Activated CD8-positive, alpha-beta memory T cell treated with anti-CD3 and anti-CD28 coated beads, Interleukin-2, amount 50 U/mL, for 24 hours (primary cell): ENCODE measurements around the gene ANKRD27.
"Not testable (repeated sequence)": the region's sequence is repeated elsewhere in the genome, so short reads cannot be mapped to it uniquely, and the experiment has no call there.

Source experiments
- DNase-seq: peaks from one replicate; pipeline ENCODE4 v3.0.0-alpha.2; 2020; ENCODE audit errors: extremely low read depth

Gene ANKRD27

DNA sequence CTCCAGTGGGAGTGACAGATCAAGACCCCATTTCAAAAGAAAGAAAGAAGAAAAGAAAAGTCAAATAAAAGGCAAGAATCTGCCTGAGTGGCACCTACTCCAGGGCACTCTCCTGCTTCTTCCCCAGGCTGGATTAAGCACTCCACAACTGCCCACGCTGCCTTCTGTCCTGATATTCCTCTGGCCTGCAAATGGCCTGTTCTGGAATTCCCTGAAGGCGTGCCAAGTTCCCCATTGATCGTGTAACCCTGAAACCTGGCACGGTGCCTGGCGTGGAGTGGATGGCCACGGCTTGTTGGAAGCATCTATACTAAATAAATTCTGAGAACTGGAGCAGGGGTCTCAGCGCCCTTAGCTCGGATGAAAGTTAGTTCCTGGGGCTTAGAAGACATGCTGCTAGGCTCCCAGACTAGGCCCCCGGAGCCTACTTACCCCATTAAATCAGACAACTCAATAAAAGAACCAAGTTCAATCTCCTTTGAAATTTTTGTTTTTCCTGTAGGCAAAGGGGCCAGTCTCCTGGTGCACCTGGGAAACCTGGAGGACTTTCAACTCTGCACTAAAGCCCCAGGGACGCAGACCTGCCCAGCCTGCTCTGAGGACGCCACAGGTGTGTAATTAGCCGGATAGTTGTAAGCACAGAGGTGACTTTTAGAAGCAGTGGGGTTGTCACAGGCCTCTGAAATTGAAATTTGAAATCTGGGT, 21.9 kb downstream of the ANKRD27 start:
- DNase-seq, result no peak

DNA sequence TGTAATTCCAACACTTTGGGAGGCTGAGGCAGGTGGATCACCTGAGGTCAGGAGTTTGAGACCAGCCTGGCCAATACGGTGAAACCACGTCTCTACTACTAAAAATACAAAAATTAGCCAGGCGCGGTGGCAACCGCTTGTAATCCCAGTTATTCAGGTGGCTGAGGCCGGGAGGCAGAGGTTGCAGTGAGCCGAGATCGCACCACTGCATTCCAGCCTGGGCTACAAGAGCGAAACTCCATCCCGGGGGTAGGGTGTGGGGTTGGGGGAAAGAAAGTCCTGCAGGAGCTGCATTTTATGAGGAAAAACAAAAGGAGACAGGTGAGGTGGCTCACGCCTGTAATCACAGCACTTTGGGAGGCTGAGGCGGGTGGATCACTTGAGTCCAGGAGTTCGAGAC, 22.6 kb downstream of the ANKRD27 start:
- not testable (repeated sequence) for DNase-seq

DNA sequence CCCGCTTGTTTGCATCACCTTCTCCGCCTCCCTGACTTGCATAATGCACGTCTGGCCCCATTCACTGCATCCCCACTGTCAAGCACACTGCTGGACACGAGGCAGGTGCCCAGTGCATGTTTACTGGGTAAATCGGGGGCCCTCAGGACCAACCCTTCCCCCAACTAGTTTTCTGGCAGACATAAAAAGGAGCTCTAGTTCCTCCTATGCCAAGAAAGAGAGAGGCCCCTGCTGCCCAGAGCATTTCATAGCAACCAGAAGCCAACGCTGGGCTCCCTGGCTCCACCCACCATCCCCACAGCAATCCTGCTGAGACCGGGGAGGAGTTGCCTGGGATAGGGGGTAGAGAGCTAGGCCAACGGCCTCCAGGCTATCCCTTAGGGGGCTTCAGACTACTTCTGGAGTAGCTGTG, 23.2 kb downstream of the ANKRD27 start:
- no peak for DNase-seq

DNA sequence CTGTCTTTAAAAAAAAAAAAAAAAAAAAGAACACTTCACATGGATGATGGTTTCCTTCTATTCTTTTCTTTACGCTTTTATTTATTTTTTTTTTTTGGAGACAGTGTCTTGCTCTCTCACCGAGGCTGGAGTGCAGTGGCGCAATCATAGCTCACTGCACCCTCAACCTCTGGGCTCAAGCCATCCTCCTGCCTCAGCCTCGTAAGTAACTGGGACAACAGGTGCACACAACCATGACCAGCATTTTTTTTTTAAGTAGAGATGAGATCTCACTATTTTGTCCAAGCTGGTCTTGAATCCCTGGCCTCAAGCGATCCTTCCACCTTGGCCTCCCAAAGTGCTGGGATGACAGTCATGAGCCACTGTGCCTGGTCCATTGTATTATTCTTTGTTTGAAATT, 24.3 kb downstream of the ANKRD27 start:
- no peak for DNase-seq

DNA sequence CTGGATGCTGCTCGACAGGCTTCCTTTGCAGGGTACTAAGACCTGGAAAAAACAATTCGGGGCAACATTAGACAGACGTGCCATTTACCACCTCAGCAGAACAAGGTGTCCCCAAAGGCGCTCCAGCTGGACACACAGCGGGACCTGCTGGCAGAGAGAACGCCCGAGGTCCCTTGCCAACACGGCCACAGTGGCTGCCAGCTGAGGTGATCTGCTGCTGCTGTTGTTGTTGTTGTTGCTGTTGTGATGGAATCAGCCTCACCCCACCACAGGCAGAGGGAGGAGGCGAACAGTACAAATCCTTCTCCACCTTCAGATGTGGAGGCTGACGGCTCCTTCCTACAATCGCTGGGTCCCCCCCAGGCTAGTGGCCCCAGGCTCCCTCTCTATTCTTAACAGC, 25.2 kb downstream of the ANKRD27 start:
- DNase-seq, result no peak

DNA sequence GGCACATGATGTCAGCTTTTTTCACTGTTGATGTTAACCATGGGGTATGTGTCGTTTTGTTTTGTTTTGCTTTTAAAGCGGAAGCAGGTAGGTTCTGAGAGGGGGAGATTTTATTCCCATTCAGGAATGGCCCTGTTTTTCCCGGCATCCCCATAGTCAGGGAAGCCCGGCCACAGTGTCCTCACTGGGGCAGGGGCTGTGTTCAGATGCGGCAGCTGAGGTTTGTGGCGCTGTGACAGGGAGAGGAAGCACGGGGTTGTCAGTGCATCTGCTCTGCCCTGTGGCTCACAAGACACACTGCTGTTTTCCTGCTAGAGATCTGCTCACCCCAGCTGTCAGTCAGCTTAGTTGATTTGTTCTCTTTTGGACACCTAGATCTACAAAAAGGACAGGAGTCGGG, 27.6 kb downstream of the ANKRD27 start:
- DNase-seq, result no peak

DNA sequence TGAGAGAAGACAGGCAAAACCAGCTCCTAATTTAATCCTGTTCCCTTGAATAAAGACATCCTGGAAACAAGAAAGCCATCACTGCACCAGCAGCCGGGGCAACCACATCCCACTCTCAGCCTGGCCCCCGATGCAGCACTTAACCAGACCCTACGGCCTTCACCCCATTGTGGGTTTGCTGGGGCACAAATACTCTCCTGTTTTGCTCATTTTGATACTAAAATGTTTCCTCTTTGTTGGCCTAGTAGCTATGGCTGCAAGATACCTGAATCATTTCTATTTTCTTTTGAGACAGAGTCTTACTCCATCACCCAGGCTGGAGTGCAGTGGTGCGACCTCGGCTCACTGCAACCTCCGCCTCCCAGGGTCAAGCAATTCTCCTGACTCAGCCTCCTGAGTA, 28.4 kb downstream of the ANKRD27 start:
- no peak for DNase-seq

DNA sequence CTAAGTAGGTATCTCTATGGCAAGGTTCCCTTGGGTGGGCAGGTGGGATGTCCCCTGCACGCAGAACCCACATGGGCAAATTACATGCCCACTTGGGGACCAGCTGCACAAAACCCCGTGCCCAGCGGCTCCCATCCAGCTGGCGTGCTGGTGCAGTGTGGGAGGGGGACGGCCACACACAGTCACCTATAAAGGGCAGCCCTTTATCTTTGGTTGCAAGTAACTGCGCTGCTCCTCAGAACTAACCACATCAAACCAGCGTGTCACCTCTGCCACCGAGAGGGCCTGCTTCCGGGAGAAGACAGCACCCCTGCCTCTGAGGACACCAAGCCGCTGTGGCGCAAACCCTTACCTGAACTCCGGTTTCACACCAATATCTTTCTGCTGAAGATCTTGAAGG, 32.2 kb downstream of the ANKRD27 start:
- DNase-seq, result peak; percentile 17

DNA sequence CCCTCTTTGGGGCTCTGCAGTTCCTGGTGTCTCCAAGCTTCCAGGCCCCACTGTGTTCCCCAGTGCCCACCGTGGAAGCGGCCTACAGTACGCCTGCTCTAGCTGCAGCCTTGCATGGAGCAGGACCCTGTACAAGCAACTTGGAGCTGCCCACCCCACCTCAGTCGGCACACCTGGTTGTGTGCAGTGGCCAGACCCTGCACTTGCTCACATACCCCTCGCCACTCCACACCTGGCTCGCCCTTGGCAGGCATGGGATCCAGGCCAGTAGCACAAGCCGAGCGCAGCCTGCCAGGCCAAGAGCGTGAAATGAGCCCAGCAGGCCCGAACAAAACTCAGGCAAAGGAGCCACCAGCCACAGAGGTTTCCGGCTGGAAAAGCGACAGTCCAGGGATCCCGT, 36.4 kb downstream of the ANKRD27 start:
- no peak for DNase-seq

DNA sequence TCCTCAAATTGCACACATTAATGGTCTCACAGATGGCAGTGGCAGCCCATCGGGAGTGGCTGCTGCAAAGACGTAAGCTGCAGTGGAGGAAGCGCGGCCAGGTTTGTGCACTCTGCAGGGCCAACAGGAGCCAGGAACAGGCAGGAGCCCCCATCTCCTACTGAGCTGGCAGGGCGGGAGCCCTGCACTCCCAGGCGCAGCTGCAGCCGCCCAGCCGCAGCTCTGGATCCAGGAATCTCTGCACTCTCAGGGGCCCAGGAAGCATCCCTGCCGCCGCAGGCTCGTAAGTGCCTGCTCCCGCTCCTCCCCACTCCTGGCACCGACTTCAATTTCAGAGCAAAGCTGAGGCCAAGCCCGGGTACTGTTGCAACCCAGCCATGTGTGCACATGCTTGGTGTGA, 37.5 kb downstream of the ANKRD27 start:
- DNase-seq, result no peak

DNA sequence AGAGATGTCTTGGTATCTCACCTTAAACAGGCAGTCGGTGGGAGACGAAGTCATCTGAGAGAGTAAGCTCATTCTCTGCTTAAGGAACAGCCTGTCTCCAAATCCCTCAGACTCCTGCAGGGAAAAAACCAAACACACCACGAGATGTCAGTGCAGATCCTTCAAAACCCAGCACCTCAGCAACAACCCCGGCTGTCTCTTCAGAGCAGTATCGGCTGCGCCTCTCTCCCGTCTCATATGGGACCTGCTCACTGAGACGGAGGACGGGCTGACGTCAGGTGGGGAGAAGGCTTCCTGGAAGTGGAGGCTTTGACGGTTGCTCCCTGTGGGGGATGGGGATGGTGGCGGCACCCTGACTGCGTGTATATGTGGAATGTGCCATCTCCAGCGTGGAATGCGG, 43.6 kb downstream of the ANKRD27 start:
- DNase-seq, result no peak

DNA sequence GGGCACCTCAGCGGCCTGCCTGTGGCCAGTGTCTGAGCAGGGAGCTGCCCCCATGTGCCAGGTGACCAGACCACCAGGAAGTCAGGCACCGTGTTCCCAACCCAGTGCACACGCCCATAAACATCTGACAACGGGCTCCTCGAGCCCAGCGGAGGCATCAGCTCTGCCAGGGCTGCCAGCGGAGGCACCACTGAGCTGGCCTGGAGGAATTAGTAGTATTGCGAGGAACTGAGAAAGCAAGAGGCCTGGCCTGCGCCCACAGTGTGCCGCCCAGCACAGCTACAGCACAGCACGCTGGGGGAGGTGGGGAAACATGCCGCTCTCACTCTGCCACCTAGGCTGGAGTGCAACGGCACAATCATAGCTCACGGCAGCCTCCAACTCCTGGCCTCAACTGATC, 44.6 kb downstream of the ANKRD27 start:
- DNase-seq, result no peak

DNA sequence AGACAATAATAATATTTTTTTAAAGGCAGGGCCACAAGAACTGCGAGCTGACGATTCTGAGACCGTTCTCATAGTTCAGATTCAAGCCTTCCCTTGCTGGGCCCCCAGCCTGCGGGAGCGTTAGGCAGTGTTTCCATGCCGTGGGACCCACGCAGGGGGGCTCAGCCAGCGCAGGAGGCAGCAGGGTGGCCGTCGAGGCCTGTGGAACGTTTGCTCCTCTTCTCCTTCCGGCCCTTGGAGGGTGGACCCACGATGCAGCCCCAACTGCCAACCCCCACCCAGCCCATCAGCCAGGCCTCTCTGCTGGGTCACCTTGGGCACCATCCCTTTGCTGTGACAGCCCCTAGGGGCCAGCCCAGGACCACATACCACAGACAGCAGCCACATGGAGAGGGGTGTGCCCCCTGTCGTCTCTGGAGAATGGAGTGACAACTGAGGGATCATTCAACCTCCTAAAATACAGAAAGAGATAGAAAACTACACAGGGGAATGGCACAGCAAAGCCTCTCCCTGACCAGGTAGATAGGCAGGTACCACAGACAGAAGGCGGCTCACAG, 47.2 kb downstream of the ANKRD27 start:
- DNase-seq, result no peak

DNA sequence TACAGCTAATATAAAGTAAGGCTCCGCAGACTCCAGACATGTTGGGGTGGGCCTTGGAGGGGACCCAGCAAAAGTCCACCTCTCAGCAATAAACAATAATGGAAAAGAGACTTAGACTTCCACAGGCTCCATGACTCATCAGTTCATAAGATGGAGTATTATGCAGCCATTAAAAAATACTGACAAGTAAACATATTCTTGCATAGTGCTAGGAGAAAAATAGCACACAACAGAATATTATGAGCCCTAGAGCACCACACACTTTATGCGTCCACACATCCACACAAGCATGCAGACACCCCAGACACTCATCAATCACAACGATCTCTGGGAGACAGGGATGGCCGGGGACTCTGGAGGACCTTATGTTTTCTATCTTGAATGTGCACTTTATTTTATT, 48.0 kb downstream of the ANKRD27 start:
- no peak for DNase-seq

DNA sequence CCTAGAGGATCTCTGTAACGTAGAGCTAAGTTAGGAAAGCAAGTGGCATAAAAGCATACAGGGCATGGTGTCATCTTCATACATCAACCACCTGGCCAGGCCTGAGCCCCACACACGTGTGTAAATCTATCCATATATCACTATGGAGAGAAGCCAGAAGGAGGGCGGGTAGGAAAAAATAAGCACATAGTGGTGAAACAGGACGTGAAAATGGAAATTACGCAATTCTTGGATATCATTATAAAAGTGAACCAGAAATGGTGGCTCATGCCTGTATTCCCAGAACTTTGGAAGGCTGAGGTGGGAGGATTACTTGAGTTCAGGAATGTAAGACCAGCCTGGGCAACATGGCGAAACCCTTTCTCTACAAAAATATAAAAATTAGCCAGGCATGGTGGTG, 50.6 kb downstream of the ANKRD27 start:
- no peak for DNase-seq

DNA sequence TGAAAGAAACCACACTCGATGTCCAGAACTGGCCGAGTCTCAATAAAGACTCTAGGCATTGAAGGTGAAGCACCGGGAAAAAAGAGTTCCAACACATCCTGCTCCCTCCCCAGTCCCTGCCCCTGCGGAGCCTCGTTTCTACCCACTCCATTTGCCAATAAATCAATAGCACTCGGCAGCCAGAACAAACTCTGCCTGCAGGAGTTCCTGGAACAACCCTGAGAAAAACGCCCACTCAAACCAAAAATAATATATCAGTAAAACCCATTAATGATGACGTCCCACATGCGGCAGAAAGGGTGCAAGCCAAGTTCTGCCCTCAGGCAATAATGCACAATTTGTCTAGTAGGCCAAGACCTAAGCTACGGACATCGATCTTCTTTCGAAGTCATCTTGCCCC, 53.0 kb downstream of the ANKRD27 start:
- no peak for DNase-seq

DNA sequence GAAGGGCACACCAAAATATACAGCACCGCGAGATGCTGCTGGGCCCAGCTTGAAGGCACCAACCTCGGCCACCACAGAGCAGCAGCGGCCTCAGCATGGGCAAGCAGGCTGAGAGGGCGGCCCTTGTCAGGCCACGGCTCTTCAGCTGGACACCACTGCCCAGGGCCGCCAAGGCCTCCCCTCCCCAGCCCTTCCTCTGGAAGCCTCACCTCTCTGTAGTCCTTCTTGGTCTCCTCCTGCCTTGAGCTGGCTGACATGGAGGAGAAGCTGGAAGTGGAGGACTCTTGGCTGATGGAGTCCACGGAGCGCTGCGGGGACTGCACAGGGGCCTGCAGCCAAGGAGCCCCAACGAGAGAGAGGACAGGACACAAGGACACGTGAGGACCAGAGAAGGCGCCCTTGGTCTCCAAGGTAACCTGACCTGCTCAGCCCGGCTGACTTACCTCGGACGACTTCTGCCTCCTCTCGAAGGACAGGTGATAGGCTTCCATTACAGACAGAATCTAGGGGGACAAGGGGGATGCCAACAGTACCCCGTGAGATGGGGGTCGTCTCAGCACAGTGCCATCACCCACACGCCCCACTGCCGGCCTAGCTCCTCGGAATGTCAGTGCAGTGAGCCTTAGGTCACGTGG, 55.8 kb downstream of the ANKRD27 start:
- DNase-seq, result no peak

DNA sequence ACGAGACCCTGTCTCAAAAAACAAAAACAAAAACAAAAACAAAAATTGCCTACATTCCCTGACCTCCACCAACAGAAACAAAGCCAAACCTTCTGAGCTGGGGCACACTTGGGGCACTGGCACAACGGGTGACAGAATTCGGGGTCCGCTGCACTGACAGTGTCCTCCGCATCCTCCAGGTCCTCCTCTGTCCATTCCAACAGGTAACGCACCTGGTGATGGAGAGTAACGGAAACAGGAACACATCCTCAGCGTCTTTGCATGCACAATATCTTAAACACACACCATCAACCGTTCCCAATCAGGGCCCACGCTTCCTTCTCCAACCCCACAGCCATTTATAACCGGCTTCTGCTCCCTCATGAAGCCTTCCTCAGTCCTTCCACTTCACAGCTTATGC, 59.4 kb downstream of the ANKRD27 start:
- DNase-seq, result no peak

DNA sequence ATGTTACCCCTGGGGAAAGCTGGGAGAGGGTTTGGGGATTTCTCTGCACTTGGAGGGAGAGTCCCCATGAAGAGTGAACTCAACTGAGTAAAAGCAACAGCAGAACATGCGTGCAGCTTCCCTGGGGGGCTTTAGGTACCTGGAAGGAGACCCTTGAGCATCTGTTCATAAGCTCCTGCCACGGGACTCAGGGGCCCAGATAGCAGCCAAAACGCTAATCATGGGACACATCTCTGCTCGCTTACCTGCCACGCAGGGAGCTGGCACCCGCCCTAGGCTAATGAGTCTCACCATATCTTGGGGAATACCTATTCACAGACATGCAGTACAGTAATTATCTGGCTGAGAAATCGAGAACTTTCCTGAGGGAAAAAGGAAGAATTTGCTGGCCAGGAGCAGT, 60.1 kb downstream of the ANKRD27 start:
- DNase-seq, result no peak

DNA sequence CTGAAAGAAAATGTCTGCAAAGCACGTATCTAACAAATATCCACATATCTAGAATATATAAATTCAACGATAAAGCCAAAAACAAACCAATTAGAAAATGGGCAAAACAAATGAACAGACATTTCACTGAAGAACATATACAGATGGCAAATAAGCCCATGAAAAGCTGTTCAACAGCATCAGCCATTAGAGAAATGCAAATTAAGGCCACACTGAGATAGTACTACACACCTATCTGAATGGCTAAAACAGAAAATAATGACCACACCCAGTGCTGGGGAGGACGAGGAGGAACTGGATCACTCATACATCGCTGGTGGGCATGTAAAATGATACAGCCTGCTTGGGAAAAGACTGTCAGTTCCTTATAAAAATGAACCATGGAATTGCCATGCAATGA, 62.0 kb downstream of the ANKRD27 start:
- no peak for DNase-seq

DNA sequence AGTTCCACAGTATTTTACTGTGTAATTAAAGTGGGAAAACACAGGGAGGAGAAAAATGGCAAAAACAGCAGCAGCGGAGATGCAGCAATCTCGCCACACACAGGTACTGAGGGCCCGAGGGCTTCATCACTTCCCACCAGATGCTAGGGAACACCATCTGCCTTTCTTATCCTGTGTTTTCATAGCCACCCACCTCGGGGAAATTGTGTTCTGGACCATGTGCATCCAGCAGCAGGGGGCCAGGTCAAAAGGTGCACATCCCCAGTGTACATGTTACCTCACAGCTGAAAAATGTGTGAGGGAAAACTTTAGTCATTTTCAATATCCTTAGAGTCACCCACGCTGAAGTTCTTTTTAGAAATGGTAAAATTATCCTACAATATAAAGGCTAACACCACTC, 63.8 kb downstream of the ANKRD27 start:
- DNase-seq, result no peak

DNA sequence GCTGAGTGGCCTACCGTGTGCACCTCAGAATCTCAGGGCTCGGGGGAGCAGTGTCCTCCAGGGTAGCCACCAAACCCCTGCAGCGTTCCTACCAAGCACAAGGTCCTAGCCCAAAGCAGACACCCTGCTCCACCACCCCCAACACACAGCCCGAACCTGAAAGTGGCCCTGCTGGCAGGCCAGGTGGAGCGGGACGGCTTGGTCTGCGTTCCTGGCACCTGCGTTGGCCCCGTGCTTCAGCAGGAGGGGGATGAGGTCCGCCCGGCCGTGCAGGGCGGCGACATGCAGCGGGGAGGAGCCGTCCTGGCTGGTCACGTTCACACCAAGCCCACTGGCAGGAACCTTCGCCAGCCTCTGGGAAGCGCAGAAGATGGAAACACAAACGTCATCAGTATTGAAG, 67.5 kb downstream of the ANKRD27 start:
- no peak for DNase-seq

DNA sequence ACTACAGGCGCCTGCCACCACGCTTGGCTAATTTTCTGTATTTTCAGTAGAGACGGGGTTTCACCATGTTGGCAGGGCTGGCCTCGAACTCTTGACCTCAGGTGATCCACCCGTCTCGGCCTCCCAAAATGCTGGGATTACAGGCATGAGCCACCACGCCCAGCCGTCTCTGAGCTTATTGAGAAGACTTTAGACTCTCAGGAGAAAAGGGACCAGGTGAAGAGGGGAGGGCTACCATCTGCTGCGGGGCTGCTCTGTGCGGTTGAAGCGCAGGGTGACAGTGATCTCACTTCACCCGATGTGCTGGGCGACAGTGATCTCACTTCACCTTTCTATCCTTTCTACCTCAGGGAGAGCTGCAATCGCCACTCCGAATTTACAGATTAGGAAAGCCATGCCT, 68.7 kb downstream of the ANKRD27 start:
- no peak for DNase-seq

DNA sequence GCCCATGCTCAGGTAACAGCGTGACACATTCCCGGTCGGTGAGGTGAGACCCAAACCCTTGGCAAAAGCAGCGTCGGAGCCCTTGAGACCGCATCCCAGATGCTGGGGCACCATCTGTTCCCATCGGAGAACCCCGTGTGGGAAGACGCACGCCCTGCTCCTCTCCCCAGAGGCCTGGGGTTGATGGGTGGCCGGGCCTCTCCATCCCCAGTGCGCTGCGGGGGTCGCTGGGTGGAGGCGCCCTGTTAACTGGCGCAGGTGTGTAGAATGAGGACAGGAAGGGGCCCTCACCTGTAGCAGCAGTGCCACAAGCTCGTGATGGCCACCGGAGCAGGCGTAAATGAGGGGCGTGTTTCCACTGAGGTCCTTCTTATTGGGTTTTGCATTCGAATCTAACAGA, 69.4 kb downstream of the ANKRD27 start:
- DNase-seq, result no peak
